HG03442 (cell line): ENCODE results near the gene GIPC1.

Source experiments
- ATAC-seq: cut with Tn5 transposase; IDR thresholded peaks from one replicate; pipeline ENCODE4 v1.9.1; 2021; ENCODE audit warnings: mild to moderate bottlenecking, moderate library complexity; ENCODE audit not compliant: unreplicated experiment

GIPC1 gene

DNA sequence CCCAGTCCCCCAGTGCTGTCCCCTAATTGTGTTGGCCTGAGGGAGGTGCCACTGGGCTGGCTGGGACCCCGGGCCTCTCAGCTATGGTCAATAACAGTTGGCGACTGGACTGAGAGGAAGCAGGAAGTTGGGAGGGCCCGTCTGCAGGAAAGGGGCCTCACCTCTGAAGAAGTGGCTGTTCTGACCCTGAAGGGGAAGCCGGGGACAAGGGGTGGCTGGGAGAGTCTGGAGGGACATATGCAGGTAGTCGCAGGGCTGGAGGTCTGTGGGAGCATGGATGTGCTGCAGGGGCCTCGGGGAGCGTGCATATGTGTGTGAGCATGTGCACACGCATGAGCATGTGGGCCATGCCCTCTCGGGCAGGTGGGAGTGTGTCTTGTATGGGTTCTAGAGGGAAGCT lies 56.9 kb downstream of the GIPC1 start:
- no peak for ATAC-seq

DNA sequence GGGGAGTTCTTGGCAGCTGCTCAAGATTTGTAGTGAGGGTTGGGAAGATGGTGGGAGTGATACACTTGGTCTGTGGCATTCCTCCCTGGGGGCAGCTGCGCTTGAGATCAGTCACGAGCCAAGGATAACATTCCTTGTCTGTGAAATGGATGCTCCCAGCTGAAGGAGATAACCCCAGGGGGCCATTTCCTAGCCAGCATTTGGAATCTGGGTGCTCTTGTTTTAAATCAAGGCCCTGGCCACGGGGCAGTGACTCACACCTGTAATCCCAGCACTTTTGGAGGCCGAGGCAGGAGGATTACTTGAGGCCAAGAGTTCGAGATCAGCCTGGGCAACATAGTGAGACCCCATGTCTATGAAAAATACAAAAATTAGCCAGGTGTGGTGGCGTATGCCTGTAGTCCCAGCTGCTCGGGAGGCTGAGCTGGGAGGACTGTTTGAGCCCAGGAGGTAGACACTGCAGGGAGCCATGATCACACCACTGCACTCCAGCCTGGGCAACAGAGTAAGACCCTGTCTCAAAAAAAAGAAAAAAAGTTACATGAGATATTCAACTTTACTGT lies 58.3 kb downstream of the GIPC1 start:
- ATAC-seq = no peak

DNA sequence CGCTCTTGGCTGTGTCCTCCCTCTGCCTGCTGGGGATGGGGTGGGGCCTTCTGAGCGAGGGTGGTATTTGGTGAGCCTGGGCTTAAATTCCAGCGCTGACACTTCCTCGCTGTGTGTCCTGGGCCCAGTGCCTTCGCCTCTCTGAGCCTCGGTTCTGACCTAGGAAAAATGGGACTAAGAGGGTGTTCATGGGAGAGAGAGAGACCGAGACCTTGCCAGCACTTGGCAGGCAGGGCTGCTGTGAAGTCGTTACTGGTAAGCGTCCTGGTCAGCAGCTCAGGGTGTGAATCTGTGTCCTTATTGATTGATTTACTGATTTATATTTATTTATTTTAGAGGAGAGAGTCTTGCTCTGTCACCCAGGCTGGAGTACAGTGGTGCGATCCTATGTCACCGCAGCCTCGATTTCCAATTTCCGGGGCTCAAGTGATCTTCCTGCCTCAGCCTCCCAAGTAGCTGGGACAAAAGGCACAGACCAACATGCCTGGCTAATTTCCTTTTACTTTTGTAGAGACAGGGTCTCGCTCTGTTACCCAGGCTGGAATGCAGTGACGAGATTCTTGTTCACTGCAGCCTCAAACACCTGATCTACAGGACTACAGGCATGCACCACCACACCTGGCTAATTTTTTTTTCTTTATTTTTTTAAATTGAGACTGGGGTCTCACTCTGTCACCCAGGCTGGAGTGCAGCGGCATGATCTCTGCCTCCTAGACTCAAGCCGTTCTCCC lies 60.4 kb downstream of the GIPC1 start:
- ATAC-seq = no peak

DNA sequence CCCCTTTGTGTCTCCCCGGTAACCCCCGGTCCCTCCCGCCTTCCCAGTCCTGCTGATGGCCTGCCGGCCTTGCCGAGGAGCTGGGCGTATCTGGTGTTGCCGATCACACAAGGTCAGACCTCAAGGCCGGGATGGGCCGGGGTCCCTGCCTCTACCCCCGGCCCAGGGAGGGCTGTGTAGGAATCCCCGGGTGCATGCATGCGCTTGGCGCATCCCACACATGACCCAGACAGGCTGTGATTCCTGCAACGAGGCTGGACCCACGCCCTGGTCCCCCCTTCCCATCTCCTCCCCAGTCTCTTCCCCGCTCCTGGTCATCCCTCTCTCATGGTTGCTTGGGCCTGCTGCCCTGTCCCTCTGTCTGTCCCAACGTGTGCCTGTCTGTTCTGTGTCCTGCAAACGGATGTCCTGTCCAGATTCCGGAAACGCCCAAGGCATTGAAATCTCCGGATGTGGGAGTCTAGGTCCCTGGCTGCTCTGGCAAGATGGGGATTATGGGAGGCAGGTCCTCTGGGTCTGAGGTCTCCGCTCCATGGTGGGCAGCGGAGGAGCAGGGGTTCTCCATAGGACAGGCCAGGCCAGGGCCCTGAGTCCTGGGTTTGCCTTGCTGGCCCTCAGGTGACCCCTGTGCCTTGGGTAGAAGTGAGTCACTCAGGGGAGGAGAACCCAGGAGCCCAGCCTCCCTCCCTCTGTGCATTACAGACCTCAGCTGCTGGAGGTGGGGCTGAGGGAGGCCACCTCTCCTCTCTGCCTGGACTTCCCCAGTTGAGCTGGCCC lies 61.2 kb downstream of the GIPC1 start:
- no peak for ATAC-seq

DNA sequence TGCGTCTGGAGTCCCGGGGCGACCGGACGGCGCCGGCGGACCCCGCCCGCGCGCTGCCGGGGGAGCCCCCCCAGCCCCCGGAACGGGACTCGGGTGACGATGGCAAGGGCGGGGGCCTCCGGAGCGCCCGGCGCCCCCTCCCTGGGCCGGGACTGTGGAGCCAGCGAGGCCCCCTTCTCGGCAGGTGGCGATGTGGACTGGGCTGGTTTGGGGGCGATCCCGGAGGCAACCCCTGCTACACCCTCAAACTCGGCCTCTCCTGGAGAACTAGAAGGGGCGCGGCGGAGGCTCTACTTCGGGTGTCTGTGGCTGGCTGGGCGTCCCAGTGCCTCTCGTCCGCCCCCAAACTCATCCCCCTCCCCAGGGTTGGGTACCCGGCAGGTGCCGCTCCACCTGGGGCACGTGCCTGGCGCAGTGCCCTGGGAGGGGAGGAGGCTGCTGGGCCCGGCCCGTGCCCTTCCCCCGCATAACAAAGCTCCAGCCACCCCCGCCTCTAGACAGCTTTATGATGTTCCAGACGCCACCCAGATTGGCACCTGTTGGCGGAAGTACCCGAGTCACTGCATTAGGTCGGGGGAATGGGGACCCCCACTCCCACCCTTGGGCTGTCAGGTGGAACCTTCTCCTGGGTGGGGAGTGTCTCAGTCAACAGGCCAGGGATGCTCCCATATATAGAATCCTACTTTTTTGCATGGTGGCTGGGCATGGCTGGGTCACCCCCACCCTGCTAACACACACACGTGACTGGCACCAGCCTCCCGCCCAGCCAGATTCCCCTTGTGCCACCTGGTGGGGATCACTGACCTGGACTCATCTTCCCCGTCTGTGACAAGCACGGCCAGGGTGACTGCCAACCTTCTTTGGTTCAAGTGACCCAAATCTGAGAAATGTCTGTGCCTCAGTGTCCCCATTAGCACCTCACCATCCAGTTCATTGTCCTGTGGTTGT lies 62.1 kb downstream of the GIPC1 start:
- ATAC-seq = peak; percentile 22

DNA sequence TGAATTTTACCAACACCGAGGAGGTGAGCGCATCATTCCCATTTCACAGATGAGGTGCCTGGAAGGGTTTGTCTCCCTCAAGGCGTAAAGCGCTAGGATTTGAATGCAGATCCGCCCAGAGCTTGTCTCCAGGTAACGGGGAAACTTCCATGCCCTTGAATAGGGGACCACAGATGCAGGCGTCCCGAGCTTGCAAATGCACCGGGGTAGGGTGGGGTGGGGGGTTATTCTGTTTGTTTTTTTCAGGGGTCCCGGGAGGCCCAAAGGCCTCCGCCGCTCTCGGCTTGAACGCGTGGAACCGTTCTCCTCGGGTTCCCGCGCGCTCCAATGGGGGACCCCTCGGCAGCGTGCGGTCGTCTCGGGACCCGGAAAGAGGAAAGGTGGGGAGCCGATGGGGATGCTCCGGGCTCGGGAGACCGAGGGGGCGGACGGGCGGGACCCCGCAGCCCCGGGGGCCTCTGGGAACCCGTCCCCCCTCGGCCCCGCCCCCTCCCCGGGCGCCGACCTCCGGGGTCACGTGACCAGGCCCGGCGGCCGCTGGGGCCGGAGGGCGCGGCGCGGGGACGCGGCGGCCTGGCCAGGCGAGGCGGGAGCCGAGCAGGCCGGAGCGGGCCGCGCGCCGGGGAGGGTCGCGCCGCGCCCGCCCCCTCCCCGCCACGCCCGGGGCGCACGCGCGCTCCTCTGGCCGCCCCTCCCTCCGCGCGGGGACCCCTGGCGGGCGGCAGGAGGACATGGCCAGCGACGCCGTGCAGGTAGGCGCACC lies 63.0 kb downstream of the GIPC1 start, which contains the start of gene PKN1:
TSS of gene PKN1 (plus strand) at position 516 of the 763 bp plus-strand sequence. CDS start at position 732, 216 bp downstream.
- ATAC-seq = peak; percentile 40

DNA sequence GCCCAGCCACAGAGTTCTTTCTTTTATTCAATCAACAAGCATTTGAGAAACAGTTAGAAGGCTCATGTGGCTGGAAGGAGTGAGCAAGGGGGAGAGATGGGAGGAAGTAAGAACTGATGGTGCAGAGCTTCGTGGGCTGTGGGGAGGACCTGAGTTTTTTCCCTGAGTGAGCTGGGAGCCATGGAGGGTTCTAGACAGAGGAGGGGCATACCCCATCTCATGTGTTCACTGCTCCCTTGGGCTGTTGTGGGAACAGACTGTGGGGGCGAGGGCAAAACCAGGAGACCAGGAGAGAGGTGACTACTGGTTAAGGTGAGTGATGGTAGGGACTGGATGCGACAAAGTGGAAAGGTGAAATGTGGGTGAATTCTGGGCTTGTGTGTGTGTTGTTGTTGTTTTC lies 65.2 kb downstream of the GIPC1 start:
- no peak for ATAC-seq

DNA sequence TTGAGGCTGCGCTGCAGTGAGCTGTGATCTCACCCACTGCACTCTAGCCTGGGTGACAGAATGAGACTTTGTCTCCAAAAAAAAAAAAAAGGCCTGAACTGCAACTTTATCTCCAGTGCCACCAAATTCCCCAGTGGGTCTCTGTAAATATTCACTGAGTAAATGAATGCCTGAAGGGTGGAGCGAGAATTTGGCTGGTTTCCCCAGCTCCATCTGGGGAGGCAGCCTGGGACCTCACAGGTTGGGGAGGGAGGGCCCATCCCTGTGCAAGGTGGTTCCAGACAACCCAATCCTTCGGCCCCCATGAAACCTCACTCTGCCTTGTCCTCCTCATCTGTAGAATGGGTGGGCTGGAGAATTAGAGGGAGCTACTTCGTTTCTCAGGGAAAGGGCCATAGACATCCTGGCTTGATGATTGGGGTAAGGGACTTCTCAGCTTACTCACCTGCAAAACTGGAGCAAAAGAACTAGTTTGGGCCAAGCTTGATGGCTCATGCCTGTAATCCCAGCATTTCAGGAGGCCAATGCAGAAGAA lies 67.0 kb downstream of the GIPC1 start:
- ATAC-seq = no peak
